ENCODE data around the gene RASL11B. TPM values are rescaled to one million over a fixed set of nuclear protein-coding genes. Genes with fewer than 3 reads are reported as not detected.

The RASL11B gene
- polyA plus RNA-seq, 1 experiment: 0.20 TPM

DNA sequence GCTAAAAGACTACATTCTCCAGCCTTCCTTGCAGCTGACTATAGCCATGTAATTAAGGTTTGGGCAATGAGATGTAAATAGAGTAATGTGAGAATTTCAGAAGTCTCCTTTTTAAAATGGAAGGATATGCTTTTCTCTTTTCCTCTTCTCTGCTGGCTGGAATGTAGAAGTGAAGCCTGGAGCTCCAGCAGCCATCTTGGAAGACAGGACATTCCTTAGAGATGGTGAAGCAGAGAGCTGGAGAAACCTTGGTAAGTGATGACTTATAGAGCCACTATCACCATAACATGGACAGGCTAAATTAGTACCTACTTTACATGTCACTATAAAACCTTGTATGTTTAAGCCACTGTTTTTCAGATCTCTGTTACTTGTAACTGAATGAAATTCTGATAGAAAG is 48.0 kb downstream of the RASL11B start:
- no peaks in the 10 kb centered on the region for H3K36me3 ChIP-seq (ENCODE audit: control insufficient read depth, insufficient read depth, low read length)
- H3K4me3 ChIP-seq (ENCODE audit: low read depth, low read length): no peak overlapping the region
- DNase-seq (ENCODE audit: low read depth): no peak
- no peaks in the 10 kb centered on the region for H3K27me3 ChIP-seq (ENCODE audit: control insufficient read depth, insufficient read depth, low read length)
- no peak for TF ChIP-seq CTCF (IDR thresholded peaks at IDR 0.05; ENCODE audit: insufficient read depth, low read depth, low read length)
- POLR2A ChIA-PET: no interaction called here
- CTCF ChIA-PET: interaction anchor here (0.6 to 1.6 kb wide), 6 partner anchors 9 to 855 kb away, joined by 3 to 4 read pairs (median 3); no protein-coding TSS in a partner anchor

GRCh38 chr4:52911684-52912294 is 49.7 kb downstream of the RASL11B start:
- no peaks in the 10 kb centered on the region for H3K36me3 ChIP-seq (ENCODE audit: control insufficient read depth, insufficient read depth, low read length)
- POLR2A ChIA-PET: interaction anchor here (0.7 kb wide), 1 partner anchor 18 kb away, joined by 4 read pairs; no protein-coding TSS in a partner anchor
- DNase-seq (ENCODE audit: low read depth): no peak
- CTCF ChIA-PET: interaction anchor here (0.6 to 2.0 kb wide), 17 partner anchors 8 to 572 kb away, joined by 3 to 10 read pairs (median 3); no protein-coding TSS in a partner anchor
- H3K27me3 ChIP-seq (ENCODE audit: control insufficient read depth, insufficient read depth, low read length): no peaks in the 10 kb centered on the region
- peak; percentile 73 for TF ChIP-seq CTCF (IDR thresholded peaks at IDR 0.05; ENCODE audit: insufficient read depth, low read depth, low read length)
- no peak overlapping the region for H3K4me3 ChIP-seq (ENCODE audit: low read depth, low read length)

DNA sequence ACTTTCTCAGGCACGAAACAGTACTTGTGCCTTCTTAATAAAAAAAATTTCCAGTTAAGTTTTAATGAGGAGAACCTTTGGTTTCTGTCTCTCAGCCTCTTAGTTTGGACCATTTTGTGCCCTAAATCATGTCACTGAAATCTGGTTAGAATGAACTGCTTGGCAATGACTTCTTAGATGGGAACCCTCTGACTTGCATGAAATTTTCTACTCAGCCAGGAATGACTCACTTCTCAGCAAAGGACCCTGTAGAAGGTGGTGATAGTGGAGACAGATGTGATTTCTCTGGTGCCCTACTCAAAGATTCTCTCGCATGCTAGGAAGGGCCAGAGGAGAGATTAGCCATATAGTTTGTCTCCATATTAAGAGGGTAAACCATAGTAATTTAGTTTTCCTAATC is 50.5 kb downstream of the RASL11B start:
- Histone ChIP-seq H3K36me3 (ENCODE audit: control insufficient read depth, insufficient read depth, low read length) (no peaks in the 10 kb centered on the region), H3K4me3 (ENCODE audit: low read depth, low read length) (no peak overlapping the region), H3K27me3 (ENCODE audit: control insufficient read depth, insufficient read depth, low read length) (no peaks in the 10 kb centered on the region)
- DNase-seq (ENCODE audit: low read depth): no peak
- POLR2A ChIA-PET: no interaction called here
- TF ChIP-seq CTCF (IDR thresholded peaks at IDR 0.05; ENCODE audit: insufficient read depth, low read depth, low read length): no peak
- CTCF ChIA-PET: interaction anchor here (1.5 to 2.0 kb wide), 4 partner anchors 8 to 60 kb away, joined by 4 to 10 read pairs (median 6); no protein-coding TSS in a partner anchor

DNA sequence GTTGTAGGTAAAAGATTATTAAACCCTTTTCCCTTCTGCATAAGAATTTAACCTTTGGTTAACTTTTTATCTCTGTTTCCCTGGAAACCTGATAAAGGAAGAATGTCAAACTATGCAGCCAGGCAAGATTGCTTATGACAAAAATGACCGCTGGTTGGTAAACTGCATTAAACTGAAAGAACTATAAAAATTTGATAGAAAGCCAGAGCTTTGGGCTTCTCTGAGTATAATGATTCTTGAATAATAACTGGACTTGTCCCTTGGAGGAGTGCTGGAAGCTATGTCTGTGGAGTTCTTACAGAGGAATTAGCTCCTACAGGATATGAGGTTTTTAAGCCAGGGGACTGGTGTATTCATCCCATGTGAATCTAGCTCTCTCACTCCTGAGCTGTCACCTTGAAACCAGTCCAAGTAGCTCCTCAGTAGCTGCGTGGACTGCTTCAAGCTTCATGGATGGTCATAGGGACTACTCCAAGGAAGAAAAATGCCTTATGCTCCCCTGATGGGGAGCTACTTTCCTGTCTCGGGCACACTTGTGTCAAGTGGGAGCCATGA is 52.0 kb downstream of the RASL11B start:
- POLR2A ChIA-PET: no interaction called here
- DNase-seq (ENCODE audit: low read depth): no peak

More for the DNA sequence above, 52.0 kb downstream of the RASL11B start:
- CTCF ChIA-PET: interaction anchor here (1.3 to 1.5 kb wide), 2 partner anchors 12 to 14 kb away, joined by 3 to 4 read pairs; no protein-coding TSS in a partner anchor
- no peak for TF ChIP-seq CTCF (IDR thresholded peaks at IDR 0.05; ENCODE audit: insufficient read depth, low read depth, low read length)
- H3K36me3 ChIP-seq (ENCODE audit: control insufficient read depth, insufficient read depth, low read length): no peaks in the 10 kb centered on the region
- no peak overlapping the region for H3K4me3 ChIP-seq (ENCODE audit: low read depth, low read length)
- no peaks in the 10 kb centered on the region for H3K27me3 ChIP-seq (ENCODE audit: control insufficient read depth, insufficient read depth, low read length)

Measured in BJ (cell line).